Heart right ventricle (tissue), 16 donors: Measurements from ENCODE around the gene IMMP2L. TPM values are rescaled to one million over a fixed set of nuclear protein-coding genes. Genes with fewer than 3 reads are reported as not detected.
A peak's percentile ranks its signal among the peaks of the same experiment; 100 is the strongest.

Experiments
- ATAC-seq, 8 donors: fragments of 200-7000 bp; cut with Tn5 transposase; one replicate each; pipeline ENCODE4 v1.9.1; 2020; ENCODE audit warnings: mild to moderate bottlenecking in 8 of 8, moderate library complexity in 8 of 8, moderate number of reproducible peaks in 1 of 8
- DNase-seq, 2 donors: peaks; one replicate each; pipeline ENCODE4 v3.0.0-alpha.2; 2020
- H3K27ac ChIP-seq, 10 donors: fragments of 200-600 bp; sonication (generic) in 2 of 10; one replicate each; pipeline versions ENCODE4 v1.5.0 to v1.8.0; 2020 to 2022; ENCODE audit warnings: mild to moderate bottlenecking in 3 of 10
- H3K27me3 ChIP-seq, 7 donors: fragments of 200-600 bp; one replicate each; pipeline ENCODE4 v1.8.0; 2021 to 2022; ENCODE audit warnings: mild to moderate bottlenecking in 2 of 7
- H3K36me3 ChIP-seq, 9 donors: fragments of 200-600 bp; sonication (generic) in 1 of 9; one replicate each; pipeline versions ENCODE4 v1.5.0 to v1.8.0; 2020 to 2022; ENCODE audit warnings: mild to moderate bottlenecking in 2 of 9
- H3K4me1 ChIP-seq, 9 donors: fragments of 200-600 bp; sonication (generic) in 1 of 9; one replicate each; pipeline versions ENCODE4 v1.5.0 to v1.8.0; 2020 to 2022; ENCODE audit warnings: mild to moderate bottlenecking in 4 of 9
- H3K4me3 ChIP-seq, 10 donors: fragments of 200-600 bp; sonication (generic) in 2 of 10; one replicate each; pipeline versions ENCODE4 v1.5.0 to v1.8.0; 2020 to 2022; ENCODE audit warnings: mild to moderate bottlenecking in 7 of 10, moderate library complexity in 2 of 10
- H3K9me3 ChIP-seq, 11 donors: fragments of 200-600 bp in 10 of 11; sonication (generic) in 2 of 11; one replicate each; pipeline versions ENCODE4 v1.5.0 to v1.8.0; 2013 to 2022; ENCODE audit warnings: mild to moderate bottlenecking in 2 of 11, control low read depth in 1 of 11, moderate library complexity in 1 of 11
- CTCF ChIP-seq, 9 donors: fragments of 200-600 bp; sonication (generic) in 2 of 9; IDR thresholded peaks; one replicate each; pipeline versions ENCODE4 v1.5.0 to v1.8.0; 2021 to 2022; ENCODE audit warnings: antibody characterized with exemption in 9 of 9, mild to moderate bottlenecking in 5 of 9, moderate library complexity in 1 of 9
- WGBS, 2 donors: extraction: QIAGEN DNeasy Blood & Tissue Kit; methylation state at CpG; one replicate each; pipeline ENCODE4 v1.1.7; 2013; ENCODE audit warnings: inconsistent platforms in 1 of 2; 5-methylcytosine and 5-hydroxymethylcytosine counted together
- intact Hi-C, 10 donors: fragments of 100-400 bp; cut with DNase I; formaldehyde crosslinking; loops; one replicate each; pipeline versions ENCODE4 v1.11.1 to v1.14.2; 2022
- polyA plus RNA-seq, 2 donors: library from polyadenylated mRNA; stranded (reverse); fragments of 200-250 nt; gene quantifications; one replicate each; pipeline ENCODE4 v1.2.3, GENCODE V29; 2013
- total RNA-seq, 10 donors: library from RNA; stranded (reverse); fragmentation: NEBNext Ultra II Directional in 3 of 10; extraction: Animal tissue kit (Norgen Biotek cat#: 25700) in 3 of 10; gene quantifications; one replicate each; pipeline versions ENCODE4 v1.2.1 to v1.2.4, GENCODE V29; 2021 to 2023
- donor health status: Arrhythmogenic right ventricular cardiomyopathy.
- donor health status: ischemic (EF 13 %, LVEDD 7.1; RV severe dilation, severe dysfunction).
- donor health status: healthy with polysubstance abuse.
- donor health status: DM: no; HTN: yes; CAD: no.
- donor health status: DM: no; HTN: no; CAD: no.
- donor health status: ischemic (EF 25% LVEDD 6.9; RV normal size, moderate dysfunction).
- donor health status: ischemic (EF 25% LVEDD 5.7; RV mildly dilated, moderate dysfunction).
- donor health status: healthy.
- donor health status: DM: yes; HTN: yes; CAD: no.
- donor health status: Ischemic cardiomyopathy.
- donor health status: ischemic (EF 35%, LVEDD 5.7; RV mildly dilated, moderate dysfunction).
- donor health status: nonischemic (EF 11% LVEDD 7.7; RV severe dilation, severe dysfunction).
- donor health status: DM: yes; HTN: yes; CAD: no.
- donor health status: PGD.
- donor health status: ischemic (EF 29% LVEDD 5.4; RV normal size, mild dysfunction).
- donor health status: nonischemic (EF 23%, LVEDD 6.1; RV moderate dilation, normal function).

IMMP2L gene
- total and polyA plus RNA-seq, 12 donors, result 4.3 to 20.8 (median 17.3) TPM

- intact Hi-C loops, result no loop called here
- H3K27me3 ChIP-seq, result no peaks in the 10 kb centered on the region
- no peak for TF ChIP-seq CTCF (IDR thresholded peaks at IDR 0.05)
- peaks cover 0 to 17% (median 6%) of the 10 kb centered on the region in 9 donors for H3K4me1 ChIP-seq
- no peaks in the 10 kb centered on the region for H3K9me3 ChIP-seq
- ATAC-seq (peak in 7 of 8 donors; percentile 33 to 74 (median 52)), DNase-seq (peak; percentile 9 to 11)
- H3K27ac ChIP-seq, result peak overlapping the region in 1 of 10 donors; percentile 8
- 42 to 43% methylated on average over 5 of the region's 5 CpGs for WGBS, 2 donors
- H3K36me3 ChIP-seq, result no peaks in the 10 kb centered on the region
- no peak overlapping the region for H3K4me3 ChIP-seq
These were observed 731.5 kb downstream of the IMMP2L start for GRCh38 chr7:110830778-110831177.

GRCh38 chr7:110827936-110828335 lies 734.4 kb downstream of the IMMP2L start:
- no peak for DNase-seq

GRCh38 chr7:110827287-110827855 lies 734.9 kb downstream of the IMMP2L start:
- ATAC-seq, result no peak
- H3K36me3 ChIP-seq, result no peaks in the 10 kb centered on the region
- no peak overlapping the region for H3K27ac ChIP-seq

More at GRCh38 chr7:110827936-110828335, 734.4 kb downstream of the IMMP2L start:
- intact Hi-C loops, result no loop called here
- no peak for TF ChIP-seq CTCF (IDR thresholded peaks at IDR 0.05)
- Histone ChIP-seq H3K36me3 (no peaks in the 10 kb centered on the region), H3K9me3 (no peaks in the 10 kb centered on the region), H3K27ac (no peak overlapping the region), H3K4me1 (peaks cover 0 to 17% (median 6%) of the 10 kb centered on the region in 9 donors), H3K27me3 (no peaks in the 10 kb centered on the region), H3K4me3 (no peak overlapping the region)
- ATAC-seq, result no peak
- WGBS, 2 donors, result 89 to 94% methylated on average over 2 of the region's 2 CpGs

GRCh38 chr7:110813986-110814385 lies 748.3 kb downstream of the IMMP2L start:
- TF ChIP-seq CTCF (IDR thresholded peaks at IDR 0.05), result no peak
- H3K36me3 ChIP-seq, result no peaks in the 10 kb centered on the region
- H3K27me3 ChIP-seq, result no peaks in the 10 kb centered on the region
- no peak overlapping the region for H3K27ac ChIP-seq
- H3K9me3 ChIP-seq, result peaks cover 0 to 6% (median 0%) of the 10 kb centered on the region in 11 donors
- no peak for ATAC-seq
- no peaks in the 10 kb centered on the region for H3K4me1 ChIP-seq
- WGBS, 2 donors, result 61 to 66% methylated on average over 2 of the region's 2 CpGs
- H3K4me3 ChIP-seq, result no peak overlapping the region
- intact Hi-C loops, result no loop called here
- DNase-seq, result no peak

More at GRCh38 chr7:110827287-110827855, 734.9 kb downstream of the IMMP2L start:
- WGBS, 2 donors, result 89 to 91% methylated on average over 1 of the region's 1 CpG
- Histone ChIP-seq H3K4me3 (no peak overlapping the region), H3K9me3 (no peaks in the 10 kb centered on the region), H3K4me1 (peaks cover 0 to 17% (median 6%) of the 10 kb centered on the region in 9 donors), H3K27me3 (no peaks in the 10 kb centered on the region)
- no peak for TF ChIP-seq CTCF (IDR thresholded peaks at IDR 0.05)
- intact Hi-C loops, result no loop called here
- DNase-seq, result no peak
